IMR-90 (cell line): Measurements from ENCODE around the gene CYRIA. TPM values are rescaled to one million over a fixed set of nuclear protein-coding genes. Genes with fewer than 3 reads are reported as not detected.

Experiments used
- ATAC-seq: fragments of 200-7000 bp; cut with Tn5 transposase; 2 replicates; pipeline ENCODE4 v1.9.1; 2020; ENCODE audit warnings: low read depth, mild to moderate bottlenecking, moderate library complexity
- BruUV-seq: library from RNA; stranded (reverse); fragments of 400-500 nt; replicated peaks from 2 replicates; lab custom pipeline; 2021; lab: Mats Ljungman, UMichigan
- CTCF ChIA-PET: fragments of 300-600 bp; formaldehyde crosslinking; extraction: SDS; loops from one replicate; lab custom pipeline; 2021; ENCODE audit warnings: antibody characterized with exemption; lab: Yijun Ruan, JAX
- POLR2A ChIA-PET: fragments of 300-600 bp; sonication (Branson Sonifier 250); formaldehyde crosslinking; loops from one replicate; lab custom pipeline; 2022; ENCODE audit warnings: antibody characterized with exemption; ENCODE audit not compliant: unreplicated experiment; lab: Charles Lee
- DNase-seq: peaks from one replicate; pipeline ENCODE4 v3.0.0; 2013
- H2AFZ ChIP-seq: replicated peaks from 2 replicates; pipeline ENCODE3; 2013; ENCODE audit warnings: low read length, mild to moderate bottlenecking; ENCODE audit not compliant: poor library complexity
- H2AK5ac ChIP-seq: 2 replicates; pipeline ENCODE4 v1.6.1; 2013; ENCODE audit warnings: low read depth, low read length, inconsistent platforms
- H2AK9ac ChIP-seq: replicated peaks from 2 replicates; pipeline ENCODE3; 2013; ENCODE audit warnings: mild to moderate bottlenecking, low read depth, low read length, moderate library complexity; ENCODE audit not compliant: poor library complexity
- H2BK120ac ChIP-seq: 2 replicates; pipeline ENCODE4 v1.6.1; 2013; ENCODE audit warnings: low read depth, low read length, inconsistent platforms
- H2BK15ac ChIP-seq: 3 replicates; pipeline ENCODE4 v1.6.1; 2013; ENCODE audit warnings: low read depth, low read length, inconsistent platforms
- H2BK20ac ChIP-seq: 2 replicates; pipeline ENCODE4 v1.6.1; 2013; ENCODE audit warnings: low read depth, mild to moderate bottlenecking, inconsistent platforms, low read length, moderate library complexity
- H2BK5ac ChIP-seq: 2 replicates; pipeline ENCODE4 v1.6.1; 2013; ENCODE audit warnings: mild to moderate bottlenecking, low read depth, low read length, inconsistent platforms; ENCODE audit not compliant: poor library complexity, severe bottlenecking
- H3K14ac ChIP-seq: replicated peaks from 2 replicates; pipeline ENCODE4 v1.6.1; 2013; ENCODE audit warnings: low read depth, low read length, inconsistent platforms
- H3K18ac ChIP-seq: 2 replicates; pipeline ENCODE4 v1.6.1; 2013; ENCODE audit warnings: low read depth, low read length, control low read depth
- H3K23ac ChIP-seq: 2 replicates; pipeline ENCODE4 v1.6.1; 2013; ENCODE audit warnings: low read depth, low read length, inconsistent platforms
- H3K27ac ChIP-seq: 2 replicates; pipeline ENCODE4 v1.5.1; 2013; ENCODE audit warnings: mild to moderate bottlenecking, control low read depth, low read length; ENCODE audit not compliant: insufficient read depth
- H3K27me3 ChIP-seq: 2 replicates; pipeline ENCODE4 v1.6.1; 2013; ENCODE audit warnings: low read length; ENCODE audit not compliant: control insufficient read depth, insufficient read depth
- H3K36me3 ChIP-seq: 2 replicates; pipeline ENCODE4 v1.6.1; 2013; ENCODE audit warnings: low read length, mixed read lengths; ENCODE audit not compliant: control insufficient read depth, insufficient read depth
- H3K4ac ChIP-seq: 2 replicates; pipeline ENCODE4 v1.6.1; 2013; ENCODE audit warnings: low read depth, low read length, inconsistent platforms
- H3K4me1 ChIP-seq: 2 replicates; pipeline ENCODE4 v1.6.1; 2013; ENCODE audit warnings: low read length, mixed read lengths; ENCODE audit not compliant: control insufficient read depth, insufficient read depth
- H3K4me2 ChIP-seq: 2 replicates; pipeline ENCODE4 v1.6.1; 2013; ENCODE audit warnings: low read depth, mild to moderate bottlenecking, control low read depth, low read length, moderate library complexity
- H3K4me3 ChIP-seq: 2 replicates; pipeline ENCODE4 v1.5.1; 2013; ENCODE audit warnings: low read depth, mild to moderate bottlenecking, control low read depth, low read length, moderate library complexity; ENCODE audit not compliant: insufficient read depth
- H3K56ac ChIP-seq: 2 replicates; pipeline ENCODE4 v1.6.1; 2013; ENCODE audit warnings: low read length, inconsistent platforms; ENCODE audit not compliant: insufficient read depth; ENCODE audit errors: extremely low read depth
- H3K79me1 ChIP-seq, 2 experiments: 2 replicates each; pipeline ENCODE4 v1.6.1; 2013; ENCODE audit warnings: low read length in 2 of 2, inconsistent platforms in 1 of 2, low read depth in 1 of 2
- H3K9ac ChIP-seq: 2 replicates; pipeline ENCODE4 v1.6.1; 2013; ENCODE audit warnings: low read depth, low read length, control low read depth
- H3K9me1 ChIP-seq: 2 replicates; pipeline ENCODE4 v1.6.1; 2013; ENCODE audit warnings: low read length, inconsistent platforms; ENCODE audit not compliant: insufficient read depth
- H3K9me3 ChIP-seq: 2 replicates; pipeline ENCODE4 v1.6.1; 2013; ENCODE audit warnings: low read length; ENCODE audit not compliant: control insufficient read depth, insufficient read depth
- H4K20me1 ChIP-seq: 2 replicates; pipeline ENCODE4 v1.6.1; 2013; ENCODE audit warnings: low read length, inconsistent platforms; ENCODE audit not compliant: insufficient read depth
- H4K5ac ChIP-seq: 2 replicates; pipeline ENCODE4 v1.6.1; 2013; ENCODE audit warnings: mild to moderate bottlenecking, low read depth, low read length, control low read depth
- H4K8ac ChIP-seq, 2 experiments: 2 replicates each; pipeline ENCODE4 v1.6.1; 2013; ENCODE audit warnings: low read depth in 2 of 2, low read length in 2 of 2, control low read depth in 1 of 2, inconsistent platforms in 1 of 2
- H4K91ac ChIP-seq: 2 replicates; pipeline ENCODE4 v1.6.1; 2013; ENCODE audit warnings: low read depth, low read length, inconsistent platforms; ENCODE audit not compliant: insufficient read depth
- CHD1 ChIP-seq: IDR thresholded peaks from 2 replicates; pipeline ENCODE4 v1.6.1; 2012; ENCODE audit warnings: low read depth, low read length, improper control_type of control experiment
- CTCF ChIP-seq: conservative IDR thresholded peaks from 2 replicates; pipeline ENCODE4 v1.5.1; 2012; ENCODE audit warnings: mild to moderate bottlenecking, low read depth, low read length, improper control_type of control experiment
- ELK1 ChIP-seq: fragments of 150-350 bp; IDR thresholded peaks from 2 replicates; pipeline ENCODE4 v1.6.1; 2016; ENCODE audit warnings: low read depth, mild to moderate bottlenecking, low read length, moderate library complexity, borderline replicate concordance
- FOS ChIP-seq: fragments of 150-350 bp; IDR thresholded peaks from 2 replicates; pipeline ENCODE4 v1.6.1; 2016; ENCODE audit warnings: low read depth, low read length
- MAFK ChIP-seq: IDR thresholded peaks from 2 replicates; pipeline ENCODE4 v1.6.1; 2012; ENCODE audit warnings: low read depth, low read length, improper control_type of control experiment
- MAZ ChIP-seq: IDR thresholded peaks from 2 replicates; pipeline ENCODE4 v1.6.1; 2012; ENCODE audit warnings: low read depth, mild to moderate bottlenecking, low read length, improper control_type of control experiment, moderate library complexity, borderline replicate concordance
- MXI1 ChIP-seq: IDR thresholded peaks from 2 replicates; pipeline ENCODE4 v1.6.1; 2012; ENCODE audit warnings: low read depth, mild to moderate bottlenecking, low read length, moderate library complexity, borderline replicate concordance
- POLR2A ChIP-seq: IDR thresholded peaks from 2 replicates; pipeline ENCODE4 v1.6.1; 2012; ENCODE audit warnings: mild to moderate bottlenecking, low read depth, low read length
- RCOR1 ChIP-seq: IDR thresholded peaks from 2 replicates; pipeline ENCODE4 v1.6.1; 2012; ENCODE audit warnings: mild to moderate bottlenecking, low read length, improper control_type of control experiment; ENCODE audit not compliant: insufficient replicate concordance
- RFX5 ChIP-seq: IDR thresholded peaks from 2 replicates; pipeline ENCODE4 v1.8.0; 2012; ENCODE audit warnings: low read depth, mild to moderate bottlenecking, low read length, moderate library complexity
- SMC3 ChIP-seq: fragments of 150-350 bp; IDR thresholded peaks from 2 replicates; pipeline ENCODE4 v1.6.1; 2016; ENCODE audit warnings: low read depth, mild to moderate bottlenecking, antibody characterized with exemption, low read length, moderate library complexity
- USF2 ChIP-seq: fragments of 150-350 bp; IDR thresholded peaks from 2 replicates; pipeline ENCODE4 v1.6.1; 2017; ENCODE audit warnings: mild to moderate bottlenecking, antibody characterized with exemption, low read length, low read depth
- WGBS, 2 experiments: methylation state at CpG; one replicate each; pipeline versions ENCODE4 v1.1.5 to v1.1.7; 2013; ENCODE audit warnings: missing lambda C conversion rate in 2 of 2; ENCODE audit not compliant: insufficient read length in 1 of 2; ENCODE audit errors: extremely low coverage in 2 of 2; 5-methylcytosine and 5-hydroxymethylcytosine counted together
- dilution Hi-C: fragments of 300-500 bp; cut with HindIII; formaldehyde crosslinking; loops from one replicate; pipeline ENCODE4 v1.14.3; 2018; ENCODE audit warnings: low sequenced_read_pairs; ENCODE audit not compliant: unreplicated experiment
- in situ Hi-C: fragments of 300-500 bp; cut with MboI; formaldehyde crosslinking; loops from 3 replicates; pipeline ENCODE4 v1.14.3; 2019; ENCODE audit warnings: low sequenced_read_pairs, inconsistent platforms, mixed read lengths
- intact Hi-C: fragments of 100-400 bp; cut with micrococcal nuclease; formaldehyde crosslinking; loops from 2 replicates; pipeline ENCODE4 v1.10.0; 2022
- polyA plus RNA-seq, 3 experiments: library from polyadenylated mRNA; depleted of rRNA; stranded (reverse); fragments of >200 nt; gene quantifications; 2 replicates each; pipeline ENCODE4 v1.2.3, GENCODE V29; 2012; ENCODE audit warnings: low replicate concordance in 1 of 3
- total RNA-seq: library from RNA; depleted of rRNA; stranded (reverse); fragments of >200 nt; gene quantifications from 2 replicates; pipeline ENCODE4 v1.2.3, GENCODE V29; 2012

The CYRIA gene
- total and polyA plus RNA-seq, 2 of the 4 experiments (the other 2 are of a cell fraction), result 1.7 to 3.8 TPM

GRCh38 chr2:16693854-16694253 lies 28.2 kb upstream of the CYRIA start:
- no peak overlapping the region for H2BK20ac ChIP-seq
- in situ Hi-C loops (no loop called here), dilution Hi-C loops (no loop called here), intact Hi-C loops (no loop called here)
- H2AFZ ChIP-seq, result no peak overlapping the region
- H2AK9ac ChIP-seq, result no peak overlapping the region
- H2BK15ac ChIP-seq, result no peak overlapping the region
- H3K27ac ChIP-seq, result no peak overlapping the region
- CTCF ChIA-PET, result no interaction called here
- TF ChIP-seq MAFK, result no peak
- no peak for TF ChIP-seq USF2
- TF ChIP-seq POLR2A, result no peak
- no peak for TF ChIP-seq CTCF
- TF ChIP-seq CHD1, result no peak
- no peak for TF ChIP-seq MAZ
- no peak for TF ChIP-seq FOS
- no peak for TF ChIP-seq RCOR1
- TF ChIP-seq RFX5, result no peak
- no peak for TF ChIP-seq MXI1
- no peak for TF ChIP-seq SMC3
- TF ChIP-seq ELK1, result no peak
- H4K8ac ChIP-seq, result no peak overlapping the region
- H3K9me3 ChIP-seq, result no peaks in the 10 kb centered on the region
- no peak overlapping the region for H3K9ac ChIP-seq
- no peak for ATAC-seq
- no peak overlapping the region for H3K56ac ChIP-seq
- H3K14ac ChIP-seq, result no peak overlapping the region
- H3K4me3 ChIP-seq, result no peak overlapping the region
- H3K9me1 ChIP-seq, result no peaks in the 10 kb centered on the region
- no peaks in the 10 kb centered on the region; the same call in 1 of the 2 replicates for H3K27me3 ChIP-seq
- H2AK5ac ChIP-seq, result no peak overlapping the region
- H3K18ac ChIP-seq, result no peak overlapping the region
- H2BK5ac ChIP-seq, result no peak overlapping the region
- H4K20me1 ChIP-seq, result no peaks in the 10 kb centered on the region
- H4K5ac ChIP-seq, result no peak overlapping the region
- no CpG with 5 or more reads among the region's 4 CpGs for WGBS, 2 experiments
- H3K4me1 ChIP-seq, result no peaks in the 10 kb centered on the region
- BruUV-seq, result no TSS peak
- H3K79me1 ChIP-seq, result no peaks in the 10 kb centered on the region
- H3K4me2 ChIP-seq, result no peak overlapping the region
- no peak overlapping the region for H4K91ac ChIP-seq
- H3K4ac ChIP-seq, result no peak overlapping the region
- DNase-seq, result no peak
- POLR2A ChIA-PET, result no interaction called here
- no peak overlapping the region for H2BK120ac ChIP-seq
- no peak overlapping the region for H3K23ac ChIP-seq
- H3K36me3 ChIP-seq, result no peaks in the 10 kb centered on the region
